Naive thymus-derived CD8-positive, alpha-beta T cell (primary cell): Measurements from ENCODE around the gene SRSF2. TPM values are rescaled to one million over a fixed set of nuclear protein-coding genes. Genes with fewer than 3 reads are reported as not detected.
A peak's percentile ranks its signal among the peaks of the same experiment; 100 is the strongest.
"Not testable (repeated sequence)": the region's sequence is repeated elsewhere in the genome, so short reads cannot be mapped to it uniquely, and the experiment has no call there.

Experiments
- ATAC-seq, 2 donors: fragments of 150-1000 bp; cut with Tn5 transposase in 1 of 2; sonication (Bioruptor Pico), chemical (Tn5 transposase) in 1 of 2; 1 replicate in 1 of 2; 2 replicates in 1 of 2; pipeline ENCODE4 v1.10.0; 2021; ENCODE audit warnings: mild to moderate bottlenecking in 2 of 2, moderate library complexity in 2 of 2
- POLR2A ChIA-PET: fragments of 350-600 bp; sonication (Branson Sonifier 250); formaldehyde crosslinking; loops from one replicate; lab custom pipeline; 2021; ENCODE audit warnings: antibody characterized with exemption; lab: Charles Lee
- DNase-seq, 10 donors: peaks; one replicate each; pipeline versions ENCODE4 v3.0.0 to v3.0.0-alpha.2; 2020 to 2022
- H3K27ac Mint-ChIP-seq, 10 donors: one replicate each; pipeline ENCODE4 v1.8.0; 2020 to 2022; ENCODE audit warnings: mild to moderate bottlenecking in 10 of 10, mixed read lengths in 10 of 10, moderate library complexity in 4 of 10, inconsistent platforms in 1 of 10
- H3K27me3 Mint-ChIP-seq, 5 donors: one replicate each; pipeline ENCODE4 v1.8.0; 2021 to 2022; ENCODE audit warnings: mixed read lengths in 5 of 5
- H3K36me3 Mint-ChIP-seq, 3 donors: one replicate each; pipeline ENCODE4 v1.8.0; 2020 to 2022; ENCODE audit warnings: mixed read lengths in 3 of 3, mild to moderate bottlenecking in 2 of 3, inconsistent platforms in 1 of 3
- H3K4me1 Mint-ChIP-seq, 4 donors: one replicate each; pipeline ENCODE4 v1.8.0; 2021 to 2022; ENCODE audit warnings: mixed read lengths in 4 of 4
- H3K4me3 Mint-ChIP-seq, 10 donors: one replicate each; pipeline ENCODE4 v1.8.0; 2020 to 2022; ENCODE audit warnings: mild to moderate bottlenecking in 10 of 10, mixed read lengths in 10 of 10, moderate library complexity in 6 of 10, inconsistent platforms in 1 of 10
- H3K9me3 Mint-ChIP-seq, 9 donors: one replicate each; pipeline ENCODE4 v1.8.0; 2020 to 2022; ENCODE audit warnings: mixed read lengths in 9 of 9, mild to moderate bottlenecking in 3 of 9, inconsistent platforms in 1 of 9, moderate library complexity in 1 of 9
- polyA plus RNA-seq, 3 donors: library from polyadenylated mRNA; unstranded; fragments of 300-500 nt; fragmentation: Illumina TruSeq; gene quantifications; one replicate each; pipeline ENCODE4 v1.2.3, GENCODE V29; 2021
- total RNA-seq, 8 experiments: library from RNA in 2 of 8; stranded (reverse) in 2 of 8; gene quantifications; one replicate each; pipeline ENCODE4 v1.2.3 and lab custom pipeline; 2021 to 2026

Gene SRSF2
- total and polyA plus RNA-seq, 5 experiments from 2014 or later, result 101 to 377 (median 106) TPM

DNA sequence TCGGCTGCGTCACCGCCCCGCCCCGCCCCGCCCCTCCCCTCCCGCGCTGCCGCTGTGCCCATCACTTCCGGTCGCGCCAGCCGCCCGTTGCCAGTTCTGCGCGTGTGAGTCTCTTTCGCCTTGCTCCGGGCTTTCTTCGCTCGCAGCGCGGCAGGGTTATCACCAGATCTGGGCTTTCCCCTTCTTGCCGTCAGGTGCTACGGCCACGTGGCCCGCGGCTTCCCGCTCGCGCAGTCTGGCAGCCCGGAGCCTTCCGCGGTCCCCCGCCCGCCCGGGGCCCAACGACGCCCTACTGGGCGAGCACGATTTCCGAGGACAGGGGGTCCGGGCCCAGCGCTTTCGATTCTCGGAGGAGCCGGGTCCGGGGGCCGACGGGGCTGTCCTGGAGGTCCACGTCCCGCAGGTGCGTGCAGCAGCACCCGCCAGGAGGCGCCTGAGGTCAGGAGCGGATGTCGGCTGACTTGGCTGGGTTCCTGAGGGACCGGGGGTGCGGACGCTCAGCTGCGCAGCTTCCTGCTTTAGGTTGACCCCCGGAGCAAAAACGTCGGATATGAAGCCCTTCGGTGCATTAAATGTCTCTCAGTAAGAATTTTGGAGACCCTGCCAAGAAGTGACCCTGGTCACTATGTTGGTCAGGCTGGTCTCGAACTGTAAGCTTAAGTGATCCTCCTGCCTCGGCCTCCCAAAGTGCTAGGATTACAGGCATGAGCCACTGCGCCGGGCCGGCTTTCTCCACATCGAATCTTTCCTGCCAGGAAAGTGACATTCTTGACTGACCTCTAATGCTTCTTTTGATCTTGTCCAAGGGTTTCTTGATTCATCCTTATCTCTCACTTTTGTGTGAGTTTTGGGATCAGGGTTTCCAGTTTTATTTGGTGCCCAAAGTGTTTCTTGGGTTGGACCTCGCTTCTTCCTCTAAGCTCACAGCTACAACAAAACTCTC is 10.1 kb downstream of the SRSF2 start, which contains the start of gene METTL23:
Gene METTL23 (plus strand): TSS at position 64 of the 943 bp plus-strand sequence. CDS start 2,872 bp downstream, outside the sequence.
- no peaks in the 10 kb centered on the region for H3K9me3 Mint-ChIP-seq
- H3K27me3 Mint-ChIP-seq, result no peaks in the 10 kb centered on the region
- peak in 7 of 10 donors; percentile 84 to 94 (median 87) for DNase-seq
- POLR2A ChIA-PET, result interaction anchor here (0.5 to 9.3 kb wide), 27 partner anchors 10 to 1060 kb away, joined by 3 to 184 read pairs (median 4); partner anchors contain the start of genes MFSD11, MXRA7, PRPSAP1 and RECQL5
- H3K36me3 Mint-ChIP-seq, result peaks cover 0 to 70% (median 10%) of the 10 kb centered on the region in 3 donors
- peak; percentile 62 to 76 for ATAC-seq
- peaks cover 13 to 75% (median 59%) of the 10 kb centered on the region in 4 donors for H3K4me1 Mint-ChIP-seq
- peak within 1 kb of the TSS; percentile 91 to 99 (median 97) for H3K4me3 Mint-ChIP-seq
- H3K27ac Mint-ChIP-seq, result peak within 1 kb of the TSS; percentile 91 to 99 (median 98)

DNA sequence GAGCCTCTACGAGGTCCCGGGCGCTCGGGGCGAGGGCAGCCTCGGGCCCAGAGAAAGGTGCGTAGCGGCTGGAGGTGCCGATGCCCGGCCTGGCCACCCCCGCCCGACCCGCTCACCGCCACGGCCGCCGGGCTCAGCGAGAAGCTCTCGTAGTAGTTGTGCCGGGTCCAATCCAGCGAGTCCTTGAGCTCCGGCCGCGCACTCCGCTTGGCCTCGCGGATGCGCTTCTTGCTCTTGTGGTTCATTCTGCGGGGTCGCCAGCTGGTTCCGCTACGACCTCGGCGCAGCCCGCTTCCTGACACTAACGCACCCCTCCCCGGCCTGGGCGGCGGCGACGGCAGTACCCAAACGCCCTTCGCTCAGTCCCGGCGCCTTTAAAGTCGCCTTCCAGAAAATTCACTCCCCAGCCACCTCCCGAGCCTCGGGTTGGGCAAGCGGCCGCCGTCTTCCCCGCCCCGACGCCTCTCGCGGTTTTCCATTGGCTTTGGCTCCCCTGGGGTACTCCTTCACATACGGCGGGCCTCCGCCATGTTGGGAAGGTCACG is 10.8 kb downstream of the SRSF2 start, which contains the start of gene JMJD6:
Gene JMJD6 (minus strand): TSS at position 376 of the 545 bp plus-strand sequence. CDS start 131 bp downstream, at position 245.
- peak within 1 kb of the TSS; percentile 91 to 99 (median 97) for H3K4me3 Mint-ChIP-seq
- ATAC-seq (peak; percentile 81 to 85), DNase-seq (peak in 5 of 10 donors; percentile 91 to 97 (median 94))
- H3K36me3 Mint-ChIP-seq, result peaks cover 0 to 70% (median 15%) of the 10 kb centered on the region in 3 donors
- H3K9me3 Mint-ChIP-seq, result no peaks in the 10 kb centered on the region
- POLR2A ChIA-PET, result interaction anchor here (0.6 to 9.3 kb wide), 11 partner anchors 9 to 416 kb away, joined by 3 to 184 read pairs (median 6); partner anchors contain the start of genes MFSD11, PRPSAP1 and SRSF2
- peak within 1 kb of the TSS; percentile 91 to 99 (median 98) for H3K27ac Mint-ChIP-seq
- peaks cover 13 to 75% (median 59%) of the 10 kb centered on the region in 4 donors for H3K4me1 Mint-ChIP-seq
- no peaks in the 10 kb centered on the region for H3K27me3 Mint-ChIP-seq

GRCh38 chr17:76725580-76726230 is 11.4 kb downstream of the SRSF2 start:
- ATAC-seq (peak; percentile 24 to 25), DNase-seq (peak in 9 of 10 donors; percentile 49 to 90 (median 66))
- Mint-ChIP-seq H3K4me1 (peaks cover 15 to 78% (median 58%) of the 10 kb centered on the region in 4 donors), H3K36me3 (peaks cover 0 to 72% (median 17%) of the 10 kb centered on the region in 3 donors), H3K27ac (peak overlapping the region; percentile 91 to 99 (median 96)), H3K9me3 (no peaks in the 10 kb centered on the region), H3K27me3 (no peaks in the 10 kb centered on the region), H3K4me3 (peak overlapping the region; percentile 91 to 99 (median 95))
- POLR2A ChIA-PET, result interaction anchor here (0.6 to 9.3 kb wide), 12 partner anchors 9 to 1214 kb away, joined by 3 to 184 read pairs (median 8); partner anchors contain the start of genes MFSD11, MXRA7, PRPSAP1 and SRSF2

- ATAC-seq (no peak), DNase-seq (no peak)
- Mint-ChIP-seq H3K27ac (peak overlapping the region in 4 of 10 donors; percentile 14 to 52 (median 38)), H3K27me3 (no peaks in the 10 kb centered on the region), H3K4me1 (peaks cover 16 to 67% (median 44%) of the 10 kb centered on the region in 4 donors), H3K4me3 (peak overlapping the region in 5 of 10 donors; percentile 36 to 98 (median 52)), H3K9me3 (no peaks in the 10 kb centered on the region), H3K36me3 (peaks cover 0 to 74% (median 24%) of the 10 kb centered on the region in 3 donors)
- POLR2A ChIA-PET, result interaction anchor here (1.1 to 9.3 kb wide), 2 partner anchors 11 to 14 kb away, joined by 3 to 184 read pairs; partner anchors contain the start of genes MFSD11 and SRSF2
These were observed 13.3 kb downstream of the SRSF2 start for GRCh38 chr17:76723812-76724211.

- not testable (repeated sequence) for H3K9me3 Mint-ChIP-seq, DNase-seq, H3K27me3 Mint-ChIP-seq, ATAC-seq
- POLR2A ChIA-PET, result interaction anchor here (0.5 to 9.3 kb wide), 6 partner anchors 10 to 1196 kb away, joined by 3 to 184 read pairs (median 3); partner anchors contain the start of genes MFSD11 and SRSF2
- Mint-ChIP-seq H3K27ac (peak overlapping the region in 3 of 10 donors; percentile 25 to 58 (median 43)), H3K4me3 (peak overlapping the region in 3 of 10 donors; percentile 19 to 45 (median 24)), H3K4me1 (peaks cover 16 to 61% (median 39%) of the 10 kb centered on the region in 4 donors), H3K36me3 (peaks cover 0 to 82% (median 29%) of the 10 kb centered on the region in 3 donors)
These were observed 14.2 kb downstream of the SRSF2 start for GRCh38 chr17:76722977-76723376.

GRCh38 chr17:76722279-76722678 is 14.9 kb downstream of the SRSF2 start:
- POLR2A ChIA-PET, result interaction anchor here (0.6 to 9.3 kb wide), 3 partner anchors 15 to 528 kb away, joined by 3 to 184 read pairs (median 5); partner anchors contain the start of genes MFSD11 and SRSF2
- Mint-ChIP-seq H3K36me3 (peaks cover 0 to 84% (median 30%) of the 10 kb centered on the region in 3 donors), H3K27ac (peak overlapping the region in 2 of 10 donors; percentile 25 to 78), H3K9me3 (no peaks in the 10 kb centered on the region), H3K4me1 (peaks cover 12 to 56% (median 34%) of the 10 kb centered on the region in 4 donors), H3K4me3 (no peak overlapping the region), H3K27me3 (no peaks in the 10 kb centered on the region)
- ATAC-seq (no peak), DNase-seq (no peak)

- H3K27me3 Mint-ChIP-seq, result no peaks in the 10 kb centered on the region
- ATAC-seq (no peak), DNase-seq (no peak)
- H3K36me3 Mint-ChIP-seq, result peaks cover 0 to 90% (median 32%) of the 10 kb centered on the region in 3 donors
- H3K4me1 Mint-ChIP-seq, result peaks cover 13 to 62% (median 36%) of the 10 kb centered on the region in 4 donors
- H3K27ac Mint-ChIP-seq, result peak overlapping the region in 6 of 10 donors; percentile 16 to 79 (median 62)
- peak overlapping the region in 1 of 10 donors; percentile 18 for H3K4me3 Mint-ChIP-seq
- POLR2A ChIA-PET, result interaction anchor here (0.5 to 9.3 kb wide), 3 partner anchors 16 to 528 kb away, joined by 3 to 184 read pairs (median 4); partner anchors contain the start of genes MFSD11 and SRSF2
- no peaks in the 10 kb centered on the region for H3K9me3 Mint-ChIP-seq
These were observed 15.7 kb downstream of the SRSF2 start for GRCh38 chr17:76721463-76721862.

- Mint-ChIP-seq H3K4me3 (peak overlapping the region in 1 of 10 donors; percentile 10), H3K27ac (peak overlapping the region in 6 of 10 donors; percentile 5 to 73 (median 48)), H3K27me3 (no peaks in the 10 kb centered on the region), H3K4me1 (peaks cover 15 to 65% (median 39%) of the 10 kb centered on the region in 4 donors), H3K9me3 (no peaks in the 10 kb centered on the region), H3K36me3 (peaks cover 0 to 93% (median 32%) of the 10 kb centered on the region in 3 donors)
- POLR2A ChIA-PET, result interaction anchor here (0.5 to 9.3 kb wide), 2 partner anchors 17 to 32 kb away, joined by 4 to 184 read pairs; partner anchors contain the start of genes MFSD11 and SRSF2
- no peak for DNase-seq
- no peak for ATAC-seq
These were observed 16.2 kb downstream of the SRSF2 start for GRCh38 chr17:76720941-76721340.

- ATAC-seq, result no peak
- no peak for DNase-seq
- peaks cover 0 to 95% (median 34%) of the 10 kb centered on the region in 3 donors for H3K36me3 Mint-ChIP-seq
- no peak overlapping the region for H3K4me3 Mint-ChIP-seq
- H3K27me3 Mint-ChIP-seq, result no peaks in the 10 kb centered on the region
- H3K4me1 Mint-ChIP-seq, result peaks cover 18 to 66% (median 39%) of the 10 kb centered on the region in 4 donors
- H3K9me3 Mint-ChIP-seq, result no peaks in the 10 kb centered on the region
- H3K27ac Mint-ChIP-seq, result peak overlapping the region in 2 of 10 donors; percentile 41 to 66
- POLR2A ChIA-PET, result interaction anchor here (1.1 kb wide), 1 partner anchor 48 kb away, joined by 3 read pairs; no protein-coding TSS in a partner anchor
These were observed 16.9 kb downstream of the SRSF2 start for GRCh38 chr17:76720211-76720610.

DNA sequence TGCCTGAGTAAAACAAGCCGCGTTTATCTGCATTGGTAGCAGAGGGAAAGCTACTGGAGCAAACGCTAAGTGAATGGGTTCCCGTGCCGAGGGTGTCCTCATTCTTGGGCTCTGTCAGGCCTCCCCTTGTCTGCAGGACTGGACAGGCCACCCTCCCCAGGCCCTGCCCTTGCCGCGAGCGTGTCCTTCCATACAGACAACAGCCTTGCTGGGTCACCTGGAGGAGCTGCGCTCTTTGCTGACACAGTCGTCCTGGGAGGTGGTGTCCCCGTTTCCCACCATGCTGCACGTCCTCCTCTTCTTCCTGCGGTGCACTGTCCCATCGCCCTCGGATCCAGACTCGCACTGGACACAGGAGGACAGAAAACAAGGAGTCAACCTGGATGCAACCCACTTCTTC is 18.6 kb downstream of the SRSF2 start:
- POLR2A ChIA-PET, result interaction anchor here (0.6 to 7.3 kb wide), 3 partner anchors 10 to 1638 kb away, joined by 3 to 93 read pairs (median 4); partner anchors contain the start of genes MFSD11 and SRSF2
- DNase-seq, result no peak
- Mint-ChIP-seq H3K36me3 (peaks cover 0 to 86% (median 28%) of the 10 kb centered on the region in 3 donors), H3K4me3 (no peak overlapping the region), H3K4me1 (peaks cover 25 to 65% (median 46%) of the 10 kb centered on the region in 4 donors), H3K27ac (peak overlapping the region in 7 of 10 donors; percentile 12 to 82 (median 60)), H3K9me3 (no peaks in the 10 kb centered on the region), H3K27me3 (no peaks in the 10 kb centered on the region)
- no peak for ATAC-seq
